ENCODE measurements around the gene INSM1. TPM values are rescaled to one million over a fixed set of nuclear protein-coding genes. Genes with fewer than 3 reads are reported as not detected.

The INSM1 gene
- total and polyA plus RNA-seq, 2 of the 13 experiments (the other 11 are each of a cell fraction or from before 2014, with no cell fraction given): not detected

DNA sequence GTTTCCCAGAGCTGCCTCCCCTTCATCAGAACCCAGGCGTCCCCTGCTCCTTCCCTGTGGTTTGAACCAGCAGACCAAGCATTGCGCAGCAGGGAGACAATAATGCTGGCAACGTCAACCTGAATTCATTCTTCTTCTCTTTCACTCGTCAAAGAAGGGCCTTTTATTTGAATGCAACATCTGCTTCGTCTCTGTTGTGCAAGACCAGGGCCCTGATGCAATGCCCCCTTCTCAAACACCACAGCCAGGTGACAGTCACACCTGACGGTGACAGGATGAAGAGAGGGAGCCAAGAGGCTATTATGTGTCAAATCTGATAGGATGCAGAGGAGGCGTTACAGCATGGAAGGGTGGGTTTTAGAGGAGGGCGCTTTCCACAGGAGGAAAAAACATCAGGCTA, 8.0 kb downstream of the INSM1 start:
- H3K4me1 ChIP-seq (ENCODE audit: insufficient read depth, low read length): no peaks in the 10 kb centered on the region
- H4K20me1 ChIP-seq (ENCODE audit: insufficient read depth, low read length): no peaks in the 10 kb centered on the region
- no peak for ATAC-seq
- in situ Hi-C loops (cut with HindIII; ENCODE audit: extremely low pct_ligation_motif_present, low pct_unique_long_range_greater_than_20kb) (no loop called here), intact Hi-C loops (cut with micrococcal nuclease; ENCODE audit: unreplicated experiment) (no loop called here)
- H3K4me3 ChIP-seq (replicated peaks in 1 of 3; ENCODE audit: insufficient read depth in 1 of 3, low read depth in 2 of 3, low read length in 3 of 3): no peak overlapping the region
- H3K9me3 ChIP-seq (ENCODE audit: low read length): peaks cover 5% of the 10 kb centered on the region
- TF ChIP-seq CEBPB (IDR thresholded peaks at IDR 0.05; ENCODE audit: borderline replicate concordance, low read depth, low read length): peak; percentile 89
- TF ChIP-seq FOXA1 (IDR thresholded peaks at IDR 0.05): no peak
- TF ChIP-seq FOXA1 (CRISPR knock-in tag; IDR thresholded peaks at IDR 0.05): no peak
- no peak for TF ChIP-seq ZBTB8A (CRISPR knock-in tag; IDR thresholded peaks at IDR 0.05; ENCODE audit: borderline replicate concordance, low read depth)
- TF ChIP-seq, protein P1, sequence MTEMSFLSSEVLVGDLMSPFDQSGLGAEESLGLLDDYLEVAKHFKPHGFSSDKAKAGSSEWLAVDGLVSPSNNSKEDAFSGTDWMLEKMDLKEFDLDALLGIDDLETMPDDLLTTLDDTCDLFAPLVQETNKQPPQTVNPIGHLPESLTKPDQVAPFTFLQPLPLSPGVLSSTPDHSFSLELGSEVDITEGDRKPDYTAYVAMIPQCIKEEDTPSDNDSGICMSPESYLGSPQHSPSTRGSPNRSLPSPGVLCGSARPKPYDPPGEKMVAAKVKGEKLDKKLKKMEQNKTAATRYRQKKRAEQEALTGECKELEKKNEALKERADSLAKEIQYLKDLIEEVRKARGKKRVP (CRISPR knock-in tag; IDR thresholded peaks at IDR 0.05): peak in 1 of 2 experiments; percentile 62; a peak in 1 of 4 replicates
- 0 out of 2 replicates have a peak, but pooled peaks have one; percentile 29 for TF ChIP-seq EED (CRISPR knock-in tag; IDR thresholded peaks at IDR 0.05)
- TF ChIP-seq FOXM1 (CRISPR knock-in tag; IDR thresholded peaks at IDR 0.05): no peak
- no peak for TF ChIP-seq NCOR1 (IDR thresholded peaks at IDR 0.05; ENCODE audit: borderline replicate concordance, low read length)
- no peak for TF ChIP-seq SAP130 (CRISPR knock-in tag; IDR thresholded peaks at IDR 0.05; ENCODE audit: low read depth)
- 20% methylated on average over 8 of the region's 8 CpGs for WGBS (ENCODE audit: low lambda C conversion rate)
- no peaks in the 10 kb centered on the region for H3K79me2 ChIP-seq (ENCODE audit: insufficient read depth, low read length)
- H3K4me2 ChIP-seq (ENCODE audit: low read depth, low read length): no peak overlapping the region
- H3K27ac ChIP-seq (ENCODE audit: extremely low read length, insufficient read depth, low read length): no peak overlapping the region
- BruUV-seq (replicated peaks): no TSS peak
- DNase-seq (ENCODE audit: low spot score): no peak
- H3K36me3 ChIP-seq (replicated peaks in 1 of 2; ENCODE audit: control insufficient read depth in 1 of 2, insufficient read depth in 2 of 2, low read length in 2 of 2): no peaks in the 10 kb centered on the region
- H2AFZ ChIP-seq (ENCODE audit: low read length): no peak overlapping the region
- H3K9ac ChIP-seq (ENCODE audit: insufficient read depth, low read depth, low read length): no peak overlapping the region
- H3K27me3 ChIP-seq (ENCODE audit: control insufficient read depth in 1 of 2, insufficient read depth in 2 of 2, low read length in 2 of 2): peaks cover 7 to 51% of the 10 kb centered on the region in 2 experiments; a peak in 4 of 5 replicates
- ChIA-PET POLR2A (no interaction called here), CTCF (ENCODE audit: low intra/inter-chr PET ratio, low total read pairs) (no interaction called here)
- no peak for FAIRE-seq

DNA sequence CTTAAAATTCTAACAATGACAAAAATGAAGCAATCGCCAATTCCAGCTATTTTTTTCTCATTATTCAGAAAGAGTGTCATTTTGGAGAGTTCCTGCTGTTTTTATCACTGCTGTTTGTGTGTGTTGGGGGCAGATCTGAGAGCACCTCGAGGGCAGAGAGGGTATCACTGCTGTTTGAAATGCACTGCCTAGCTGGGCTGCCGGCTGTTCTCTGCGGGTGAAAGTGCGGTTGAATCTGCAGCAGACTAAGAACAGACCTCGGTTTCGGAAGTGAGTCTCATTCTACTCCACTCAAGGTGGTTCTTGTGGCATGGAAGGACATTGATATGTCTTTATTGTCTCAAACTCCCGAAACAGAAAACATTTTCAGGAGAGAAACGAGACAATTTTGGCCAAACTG, 18.3 kb downstream of the INSM1 start:
- H3K4me3 ChIP-seq (replicated peaks in 1 of 3; ENCODE audit: insufficient read depth in 1 of 3, low read depth in 2 of 3, low read length in 3 of 3): no peak overlapping the region
- H3K9ac ChIP-seq (ENCODE audit: insufficient read depth, low read depth, low read length): no peak overlapping the region
- peaks cover 0 to 5% of the 10 kb centered on the region in 2 experiments; a peak in 2 of 5 replicates for H3K27me3 ChIP-seq (ENCODE audit: control insufficient read depth in 1 of 2, insufficient read depth in 2 of 2, low read length in 2 of 2)
- ATAC-seq: peak; percentile 67
- no peak for FAIRE-seq
- in situ Hi-C loops (cut with HindIII; ENCODE audit: extremely low pct_ligation_motif_present, low pct_unique_long_range_greater_than_20kb) (no loop called here), intact Hi-C loops (cut with micrococcal nuclease; ENCODE audit: unreplicated experiment) (no loop called here)
- POLR2A ChIA-PET: no interaction called here
- no peaks in the 10 kb centered on the region for H3K79me2 ChIP-seq (ENCODE audit: insufficient read depth, low read length)
- no peaks in the 10 kb centered on the region for H3K36me3 ChIP-seq (replicated peaks in 1 of 2; ENCODE audit: control insufficient read depth in 1 of 2, insufficient read depth in 2 of 2, low read length in 2 of 2)
- H3K27ac ChIP-seq (ENCODE audit: extremely low read length, insufficient read depth, low read length): no peak overlapping the region
- 33% methylated on average over 9 of the region's 9 CpGs for WGBS (ENCODE audit: low lambda C conversion rate)
- H3K4me1 ChIP-seq (ENCODE audit: insufficient read depth, low read length): peaks cover 8% of the 10 kb centered on the region
- no TSS peak for BruUV-seq (replicated peaks)
- CTCF ChIA-PET (ENCODE audit: low intra/inter-chr PET ratio, low total read pairs): no interaction called here
- no peak for DNase-seq (ENCODE audit: low spot score)
- no peaks in the 10 kb centered on the region for H4K20me1 ChIP-seq (ENCODE audit: insufficient read depth, low read length)
- H3K9me3 ChIP-seq (ENCODE audit: low read length): peaks cover under 1% of the 10 kb centered on the region
- no peak overlapping the region for H2AFZ ChIP-seq (ENCODE audit: low read length)
- H3K4me2 ChIP-seq (ENCODE audit: low read depth, low read length): no peak overlapping the region
- TF ChIP-seq FLYWCH1 (CRISPR knock-in tag; IDR thresholded peaks at IDR 0.05) (no peak), CENPT (CRISPR knock-in tag; IDR thresholded peaks at IDR 0.05; ENCODE audit: low read depth) (no peak), KDM5B (CRISPR knock-in tag; IDR thresholded peaks at IDR 0.05; ENCODE audit: borderline replicate concordance) (no peak)

All from HepG2 (cell line).